ENCODE results near the gene TXNRD3.
"Not testable (repeated sequence)": the region's sequence is repeated elsewhere in the genome, so short reads cannot be mapped to it uniquely, and the experiment has no call there.

Gene TXNRD3

GRCh38 chr3:126591515-126591914 lies 63.4 kb downstream of the TXNRD3 start:
- not testable (repeated sequence) for DNase-seq (ENCODE audit: low read depth)

GRCh38 chr3:126582311-126582710 lies 72.6 kb downstream of the TXNRD3 start:
- no peak for DNase-seq (ENCODE audit: low read depth)

- DNase-seq (ENCODE audit: low read depth) = no peak
Measured at GRCh38 chr3:126581569-126581968, 73.4 kb downstream of the TXNRD3 start.

- DNase-seq (ENCODE audit: low read depth) = no peak
Measured at GRCh38 chr3:126580746-126581145, 74.2 kb downstream of the TXNRD3 start.

- no peak for DNase-seq (ENCODE audit: low read depth)
Measured at GRCh38 chr3:126578702-126579101, 76.2 kb downstream of the TXNRD3 start.

- DNase-seq (ENCODE audit: low read depth) = no peak
Measured at GRCh38 chr3:126577261-126577660, 77.7 kb downstream of the TXNRD3 start.

GRCh38 chr3:126573492-126574117 lies 81.3 kb downstream of the TXNRD3 start:
- no peak for DNase-seq (ENCODE audit: low read depth)

GRCh38 chr3:126571078-126571477 lies 83.8 kb downstream of the TXNRD3 start:
- no peak for DNase-seq (ENCODE audit: low read depth)

- no peak for DNase-seq (ENCODE audit: low read depth)
Measured at GRCh38 chr3:126570103-126570541, 84.8 kb downstream of the TXNRD3 start.

GRCh38 chr3:126569390-126569975 lies 85.4 kb downstream of the TXNRD3 start:
- no peak for DNase-seq (ENCODE audit: low read depth)

- no peak for DNase-seq (ENCODE audit: low read depth)
Measured at GRCh38 chr3:126568776-126569342, 86.1 kb downstream of the TXNRD3 start.

GRCh38 chr3:126567696-126568438 lies 87.1 kb downstream of the TXNRD3 start:
- no peak for DNase-seq (ENCODE audit: low read depth)

- DNase-seq (ENCODE audit: low read depth) = no peak
Measured at GRCh38 chr3:126562737-126563276, 92.1 kb downstream of the TXNRD3 start.

- DNase-seq (ENCODE audit: low read depth) = no peak
Measured at GRCh38 chr3:126558336-126559071, 96.4 kb downstream of the TXNRD3 start, which contains the start of gene C3orf22. Gene C3orf22, minus strand, starts transcription at chr3:126558932. Its CDS starts 5,542 bp downstream, at chr3:126553390.

GRCh38 chr3:126557761-126558160 lies 97.2 kb downstream of the TXNRD3 start:
- no peak for DNase-seq (ENCODE audit: low read depth)

GRCh38 chr3:126557415-126557745 lies 97.5 kb downstream of the TXNRD3 start:
- no peak for DNase-seq (ENCODE audit: low read depth)

All from T-helper 22 cell (primary cell).